UCSD-AML1 (cell line): Measurements from ENCODE around the gene DLGAP1.

ENCODE experiments used
- DNase-seq: peaks from one replicate; lab custom pipeline; 2025; ENCODE audit not compliant: unreplicated experiment; lab: John Stamatoyannopoulos, UW

The DLGAP1 gene

GRCh38 chr18:3793111-3793510 is 662.0 kb downstream of the DLGAP1 start:
- no peak for DNase-seq

- DNase-seq: no peak
Observed at GRCh38 chr18:3792711-3793110, 662.4 kb downstream of the DLGAP1 start.

GRCh38 chr18:3791238-3791637 is 663.9 kb downstream of the DLGAP1 start:
- DNase-seq: no peak

- no peak for DNase-seq
Observed at GRCh38 chr18:3790703-3791102, 664.4 kb downstream of the DLGAP1 start.

- no peak for DNase-seq
Observed at GRCh38 chr18:3789525-3789924, 665.6 kb downstream of the DLGAP1 start.

GRCh38 chr18:3784949-3785348 is 670.2 kb downstream of the DLGAP1 start:
- DNase-seq: no peak

- no peak for DNase-seq
Observed at GRCh38 chr18:3782901-3783300, 672.2 kb downstream of the DLGAP1 start.

GRCh38 chr18:3777719-3778118 is 677.4 kb downstream of the DLGAP1 start:
- DNase-seq: no peak

- no peak for DNase-seq
Observed at GRCh38 chr18:3777122-3777521, 678.0 kb downstream of the DLGAP1 start.

- no peak for DNase-seq
Observed at GRCh38 chr18:3775996-3776395, 679.1 kb downstream of the DLGAP1 start.

- DNase-seq: no peak
Observed at GRCh38 chr18:3773303-3773702, 681.8 kb downstream of the DLGAP1 start.

GRCh38 chr18:3771121-3771971 is 683.8 kb downstream of the DLGAP1 start:
- DNase-seq: peak; percentile 75

- DNase-seq: no peak
Observed at GRCh38 chr18:3761266-3761665, 693.8 kb downstream of the DLGAP1 start.

- DNase-seq: no peak
Observed at GRCh38 chr18:3760741-3761140, 694.4 kb downstream of the DLGAP1 start.

- DNase-seq: no peak
Observed at GRCh38 chr18:3759099-3759498, 696.0 kb downstream of the DLGAP1 start.

GRCh38 chr18:3758531-3758930 is 696.6 kb downstream of the DLGAP1 start:
- no peak for DNase-seq

- no peak for DNase-seq
Observed at GRCh38 chr18:3757361-3757760, 697.7 kb downstream of the DLGAP1 start.

- DNase-seq: no peak
Observed at GRCh38 chr18:3753106-3753505, 702.0 kb downstream of the DLGAP1 start.

- DNase-seq: no peak
Observed at GRCh38 chr18:3748086-3748485, 707.0 kb downstream of the DLGAP1 start.

GRCh38 chr18:3747176-3747973 is 707.7 kb downstream of the DLGAP1 start:
- no peak for DNase-seq

- DNase-seq: no peak
Observed at GRCh38 chr18:3742541-3742940, 712.6 kb downstream of the DLGAP1 start.

GRCh38 chr18:3741333-3741732 is 713.8 kb downstream of the DLGAP1 start:
- DNase-seq: no peak
